Posterior cingulate gyrus (tissue), 11 donors: ENCODE measurements around the gene CPEB1.

ENCODE experiments used
- DNase-seq, 10 donors: peaks; one replicate each; pipeline versions ENCODE4 v3.0.0 to v3.0.0-alpha.2; 2020 to 2021; ENCODE audit warnings: mixed read lengths in 3 of 10
- intact Hi-C: fragments of 100-400 bp; cut with DNase I; formaldehyde crosslinking; loops from one replicate; pipeline ENCODE4 v1.15.1; 2023

The CPEB1 gene

GRCh38 chr15:82647045-82647834, at the start of gene CPEB1:
CPEB1 (minus strand) TSS chr15:82647363; CDS start chr15:82628459, 18,904 bp downstream.
- intact Hi-C loops: loop anchor here (2.0 to 10.0 kb wide), 5 partner anchors 48 to 160 kb away; partner anchors contain the start of genes FSD2, RPS17 and WHAMM
- DNase-seq: peak; percentile 56 to 96 (median 70)

DNA sequence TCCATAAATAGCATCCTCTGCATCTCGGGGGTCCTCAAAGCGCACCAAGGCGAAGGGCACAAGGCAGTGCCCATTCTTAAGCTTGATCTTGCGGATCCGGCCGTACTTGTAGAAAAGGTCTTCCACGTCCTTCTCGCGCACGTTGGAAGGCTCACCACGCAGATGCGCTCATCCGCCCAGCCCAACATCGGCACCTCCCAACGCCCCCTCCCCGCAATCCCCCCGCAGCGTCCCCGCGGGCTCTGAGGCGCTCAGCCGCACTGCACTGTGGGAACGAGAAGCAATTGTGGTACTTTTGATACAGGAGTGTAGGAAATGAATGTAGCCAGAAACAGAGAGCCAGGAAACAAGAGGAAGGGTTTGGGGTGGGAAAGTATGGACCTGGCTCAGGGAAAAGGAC, 45.0 kb upstream of the CPEB1 start:
- peak in 1 of 10 donors; percentile 79 for DNase-seq
- intact Hi-C loops: loop anchor here (10.0 kb wide), 1 partner anchor 47 kb away; the partner anchor contains the start of gene CPEB1

DNA sequence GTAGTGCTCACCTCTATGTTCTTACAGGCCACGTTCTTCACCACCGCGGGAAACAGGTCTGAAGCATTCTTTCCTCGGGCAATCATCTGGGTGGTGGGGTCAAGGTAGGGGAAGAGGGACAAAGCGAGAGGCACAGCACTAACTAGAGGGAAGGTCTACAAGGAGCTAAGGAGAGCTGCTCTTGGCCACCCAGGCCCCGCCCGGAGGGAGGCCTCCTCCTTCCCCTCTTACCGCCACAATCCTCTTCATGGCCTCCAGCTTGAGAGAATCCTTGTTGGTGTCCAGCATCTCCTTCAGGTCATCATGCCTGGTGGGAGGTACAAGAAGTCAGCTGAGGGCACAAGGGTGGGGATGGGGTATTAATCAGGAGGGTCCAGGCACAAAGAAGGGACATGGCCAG, 42.0 kb upstream of the CPEB1 start:
- intact Hi-C loops: no loop called here
- peak in 1 of 10 donors; percentile 15 for DNase-seq

DNA sequence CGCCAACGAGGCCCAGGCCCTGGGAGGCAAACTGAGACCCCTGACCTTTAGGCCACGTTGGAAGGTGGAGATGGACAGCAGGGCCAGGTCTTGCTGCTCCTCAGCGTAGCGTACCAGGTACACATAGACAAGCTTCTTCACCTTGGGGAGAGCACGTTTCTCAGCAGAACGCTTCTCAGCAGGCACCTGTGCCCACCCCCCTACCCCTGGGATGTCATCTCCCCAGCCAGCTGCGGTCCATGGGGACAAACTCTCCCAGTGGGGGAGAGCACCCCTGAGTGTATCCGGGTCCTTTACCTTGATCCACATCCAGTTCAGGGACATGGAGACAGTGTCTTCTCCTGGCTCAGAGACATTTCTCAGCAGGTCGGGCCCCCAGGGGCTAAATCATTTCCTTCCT, 41.5 kb upstream of the CPEB1 start:
- intact Hi-C loops: no loop called here
- DNase-seq: peak in 1 of 10 donors; percentile 52

DNA sequence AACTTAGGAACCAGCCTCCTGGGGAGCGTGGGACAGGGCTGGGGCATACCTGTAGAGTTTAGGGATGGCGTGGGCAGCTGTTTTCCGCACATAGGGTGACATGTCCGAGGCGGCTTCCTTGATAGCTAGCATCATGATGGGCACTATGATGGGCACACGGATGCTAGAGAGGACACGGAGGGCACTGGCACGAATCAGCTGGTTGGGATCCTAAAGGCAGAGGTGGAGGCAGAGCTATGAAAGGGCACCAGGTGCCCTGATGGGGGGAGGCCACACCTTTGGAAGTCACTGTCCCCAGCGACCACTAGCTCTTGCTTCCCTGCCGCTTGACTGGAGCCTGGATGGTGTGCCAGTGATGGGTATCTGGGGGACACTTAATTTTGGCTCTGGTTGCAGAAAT, 34.2 kb upstream of the CPEB1 start:
- peak in 1 of 10 donors; percentile 52 for DNase-seq
- intact Hi-C loops: no loop called here

DNA sequence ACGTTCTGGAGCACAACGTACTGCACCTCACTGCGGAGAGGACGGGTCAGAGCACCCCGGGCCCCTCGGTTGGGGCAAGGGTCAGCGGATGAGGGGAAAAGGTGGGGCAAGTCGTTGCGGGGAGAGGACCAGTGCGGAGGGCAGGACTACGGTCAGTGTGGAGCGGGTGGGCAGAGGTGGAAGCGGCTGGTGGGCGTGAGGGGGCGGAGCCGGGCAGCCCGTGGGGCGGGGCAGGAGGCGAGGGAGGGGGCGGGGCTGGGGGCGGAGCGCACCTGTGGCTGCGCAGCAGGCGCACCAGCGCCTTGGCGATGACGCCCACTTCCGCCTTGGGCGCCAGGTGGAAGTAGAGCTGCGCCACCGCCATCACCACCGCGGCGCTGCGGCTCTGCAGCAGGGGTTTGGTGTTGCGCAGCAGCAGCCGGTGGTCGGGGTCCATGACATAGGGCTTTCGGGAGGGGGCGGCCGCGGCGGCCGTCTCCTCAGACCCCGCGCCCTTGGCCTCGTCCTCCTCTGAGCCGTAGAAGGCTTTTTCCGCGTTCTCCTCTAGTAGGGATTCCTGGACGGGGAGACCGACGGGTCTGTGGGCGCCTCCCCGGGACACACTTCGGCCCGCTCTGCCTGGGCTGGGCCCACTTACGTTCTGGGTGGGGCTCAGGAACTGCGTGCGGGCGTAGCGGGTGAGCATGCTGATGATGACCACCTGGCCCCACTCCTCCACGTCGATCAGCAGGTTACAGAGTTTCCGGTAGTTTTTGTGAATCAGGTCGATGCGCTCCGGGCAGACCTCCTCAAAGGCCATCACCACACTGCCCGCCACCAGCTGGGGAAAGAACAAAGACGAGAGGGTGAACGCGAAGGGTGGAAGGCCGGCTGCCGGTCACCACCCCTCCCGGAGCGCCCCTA, 33.3 kb upstream of the CPEB1 start:
- intact Hi-C loops: no loop called here
- DNase-seq: peak in 1 of 10 donors; percentile 83

DNA sequence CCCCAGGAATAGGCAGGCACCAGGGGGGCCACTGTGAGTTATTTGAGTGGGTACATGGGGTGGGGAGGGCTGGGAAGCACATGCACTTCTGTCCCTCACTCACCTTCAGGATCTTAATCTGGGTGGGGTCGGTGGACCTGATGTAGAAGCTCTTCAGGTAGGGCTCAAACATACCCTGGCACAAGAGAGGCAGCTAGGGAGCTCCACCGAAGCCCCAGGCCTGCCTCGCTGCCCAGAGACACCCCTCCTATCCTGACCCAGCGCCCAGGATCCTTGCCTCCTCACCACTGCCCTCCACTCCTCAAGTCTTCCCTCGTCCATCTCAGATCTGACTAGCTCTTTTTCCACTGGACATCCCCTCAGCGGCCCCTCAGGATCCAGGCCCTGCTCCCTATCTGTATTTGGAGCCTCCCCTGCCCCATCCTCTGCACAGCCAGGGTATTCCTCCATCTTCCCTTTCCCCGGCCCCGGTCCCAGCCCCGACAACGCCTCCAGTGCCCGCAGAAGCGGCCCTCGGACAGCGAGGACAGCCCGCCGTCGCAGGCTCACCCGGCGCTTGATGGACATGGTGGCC, 32.5 kb upstream of the CPEB1 start:
- intact Hi-C loops: no loop called here
- peak in 1 of 10 donors; percentile 74 for DNase-seq

GRCh38 chr15:82677720-82678323, 30.7 kb upstream of the CPEB1 start:
- DNase-seq: peak in 1 of 10 donors; percentile 31
- intact Hi-C loops: no loop called here

- intact Hi-C loops: no loop called here
- no peak for DNase-seq
Measured at GRCh38 chr15:82674873-82675272, 27.7 kb upstream of the CPEB1 start.

DNA sequence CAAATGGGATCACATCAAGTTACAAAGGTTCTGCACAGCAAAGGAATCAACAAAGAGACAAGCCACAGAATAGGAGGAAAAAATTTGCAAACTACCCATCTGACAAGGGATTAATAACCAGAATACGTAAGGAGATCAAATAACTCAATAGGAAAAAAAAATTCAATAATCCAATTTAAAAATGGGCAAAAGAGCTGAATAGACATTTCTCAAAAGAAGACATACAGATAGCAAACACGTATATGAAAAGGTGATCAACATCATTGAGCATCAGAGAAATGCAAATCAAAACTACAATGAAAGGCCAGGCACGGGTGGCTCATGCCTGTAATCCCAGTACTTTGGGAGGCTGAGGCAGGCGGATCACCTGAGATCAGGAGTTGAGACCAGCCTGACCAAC, 23.5 kb upstream of the CPEB1 start:
- intact Hi-C loops: no loop called here
- no peak for DNase-seq

DNA sequence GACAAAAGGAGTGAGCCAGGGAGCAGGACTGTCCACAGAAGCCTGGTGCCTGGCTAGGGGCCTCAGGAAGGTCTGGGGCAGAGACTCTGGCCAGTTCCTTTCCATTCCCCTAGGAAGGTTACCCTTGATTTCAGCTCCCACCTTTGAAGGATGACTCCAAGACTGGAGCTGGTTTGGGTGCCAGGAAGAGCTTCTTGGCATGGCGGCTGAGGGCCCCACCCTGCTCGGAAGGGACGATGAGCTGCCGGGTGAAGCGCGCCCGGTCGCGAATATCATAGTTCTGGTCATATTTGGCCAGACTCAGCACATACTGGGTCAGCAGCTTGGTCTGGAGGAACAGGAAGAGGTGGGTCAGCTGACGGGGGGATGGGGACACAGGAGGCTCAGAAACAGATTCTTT, 19.4 kb upstream of the CPEB1 start:
- intact Hi-C loops: no loop called here
- DNase-seq: peak in 2 of 10 donors; percentile 31 to 42

DNA sequence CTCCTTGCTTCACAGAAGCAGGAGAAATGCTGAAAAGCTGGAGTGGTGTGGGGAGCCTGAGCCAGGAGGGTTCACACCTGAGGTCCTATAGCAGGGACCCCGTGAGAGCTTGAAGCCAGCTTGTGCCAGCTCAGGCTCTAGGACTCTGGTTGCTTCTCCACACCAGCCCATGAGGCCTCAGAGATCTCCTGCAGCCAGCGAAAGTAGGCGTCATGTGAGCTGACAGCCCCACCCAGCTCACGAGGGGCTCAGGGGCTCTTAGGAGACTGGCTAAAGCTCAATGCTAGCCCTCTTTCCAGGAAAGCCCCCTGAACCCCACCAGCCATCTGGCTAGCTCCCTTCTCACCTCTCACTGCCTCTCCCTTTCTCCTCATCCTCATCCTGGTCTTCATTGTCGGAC, 16.9 kb upstream of the CPEB1 start:
- intact Hi-C loops: no loop called here
- peak in 2 of 10 donors; percentile 31 to 58 for DNase-seq

DNA sequence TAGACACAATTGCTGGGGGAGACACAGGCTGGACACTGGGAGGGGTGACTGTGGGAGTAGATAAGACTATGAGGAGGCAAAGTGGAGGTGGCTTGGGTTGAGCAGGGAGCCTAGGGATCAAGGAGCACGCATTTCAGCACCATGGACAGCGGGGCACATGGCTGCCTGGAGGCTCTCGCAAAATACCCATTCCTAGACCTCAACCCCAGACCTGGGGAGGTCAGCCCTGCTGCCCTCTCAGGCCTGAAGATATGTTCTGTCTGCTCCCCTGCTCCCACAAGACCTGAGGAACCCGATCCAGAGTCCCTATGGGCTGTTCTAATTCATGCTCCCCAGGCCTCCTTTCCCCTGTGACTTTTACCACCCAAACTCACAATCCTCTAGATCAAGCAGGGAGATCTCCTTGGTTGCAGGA, 16.0 kb upstream of the CPEB1 start:
- DNase-seq: peak in 3 of 10 donors; percentile 40 to 65 (median 47)
- intact Hi-C loops: no loop called here

- DNase-seq: peak in 2 of 10 donors; percentile 48 to 55
- intact Hi-C loops: no loop called here
Measured at GRCh38 chr15:82662641-82663040, 15.5 kb upstream of the CPEB1 start.

DNA sequence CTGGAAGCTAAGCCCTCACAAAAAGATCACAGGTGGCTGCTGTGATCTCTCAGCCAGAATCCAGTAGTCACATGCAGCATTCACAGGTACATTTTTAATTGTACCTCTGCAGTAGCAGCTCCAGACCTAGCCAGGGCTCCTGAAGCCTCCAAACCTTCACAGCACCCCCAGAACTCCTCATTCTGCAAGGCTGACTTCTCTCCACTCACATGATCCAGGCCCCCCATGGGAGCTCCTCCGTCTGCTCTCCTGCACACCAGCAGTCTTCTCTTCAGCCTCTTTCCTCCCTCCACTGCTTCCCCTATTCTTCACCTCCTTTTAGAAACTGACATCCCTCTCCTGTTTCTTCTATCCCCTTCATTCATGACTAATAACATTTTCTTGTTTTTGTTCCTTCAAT, 13.2 kb upstream of the CPEB1 start:
- peak in 2 of 10 donors; percentile 16 to 56 for DNase-seq
- intact Hi-C loops: no loop called here

GRCh38 chr15:82656641-82657266, 9.6 kb upstream of the CPEB1 start:
- peak in 2 of 10 donors; percentile 39 to 51 for DNase-seq
- intact Hi-C loops: no loop called here

GRCh38 chr15:82655606-82656005, 8.4 kb upstream of the CPEB1 start:
- DNase-seq: peak in 2 of 10 donors; percentile 47 to 52
- intact Hi-C loops: no loop called here

DNA sequence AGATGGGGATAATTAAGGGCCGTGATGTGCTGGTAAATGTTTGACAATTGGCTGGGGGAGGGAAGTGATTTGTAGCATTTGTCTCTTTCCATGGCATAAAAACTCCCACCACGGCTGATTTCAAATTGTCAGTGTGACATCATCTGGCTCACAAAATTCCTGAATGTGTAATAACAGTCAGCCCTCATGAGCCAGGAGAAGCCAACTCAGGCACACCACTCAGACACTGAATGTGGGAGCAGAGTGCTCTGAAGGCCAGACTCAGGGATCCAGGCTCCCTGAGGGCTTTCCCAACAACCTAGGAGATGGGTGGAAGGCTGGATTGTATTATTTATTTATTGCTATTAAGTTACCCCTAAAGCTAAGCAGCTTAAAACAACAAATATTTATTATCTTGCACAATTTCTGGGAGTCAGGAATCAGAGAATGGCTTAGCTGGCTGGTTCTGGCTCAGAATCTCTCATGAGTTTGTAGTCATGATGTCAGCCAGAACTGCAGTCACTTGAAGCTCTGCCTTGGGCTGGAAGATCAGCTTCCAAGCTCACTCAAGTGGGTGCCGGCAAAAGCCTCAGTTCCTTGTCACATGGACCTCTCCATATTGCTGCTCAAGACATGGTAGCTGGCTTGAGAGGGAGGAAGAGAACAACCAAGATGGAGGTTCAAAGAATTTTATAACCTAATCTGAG, 6.5 kb upstream of the CPEB1 start:
- intact Hi-C loops: no loop called here
- DNase-seq: no peak

GRCh38 chr15:82651708-82652107, 4.5 kb upstream of the CPEB1 start:
- DNase-seq: no peak
- intact Hi-C loops: no loop called here
